NCI-H146 treated with DMSO at 0.1 percent for 48 hours (cell line): ENCODE data around the gene TRAPPC5.
A peak's percentile ranks its signal among the peaks of the same experiment; 100 is the strongest.

Experiments used
- DNase-seq: peaks from one replicate; lab custom pipeline; 2025; ENCODE audit not compliant: unreplicated experiment; lab: John Stamatoyannopoulos, UW

Gene TRAPPC5

DNA sequence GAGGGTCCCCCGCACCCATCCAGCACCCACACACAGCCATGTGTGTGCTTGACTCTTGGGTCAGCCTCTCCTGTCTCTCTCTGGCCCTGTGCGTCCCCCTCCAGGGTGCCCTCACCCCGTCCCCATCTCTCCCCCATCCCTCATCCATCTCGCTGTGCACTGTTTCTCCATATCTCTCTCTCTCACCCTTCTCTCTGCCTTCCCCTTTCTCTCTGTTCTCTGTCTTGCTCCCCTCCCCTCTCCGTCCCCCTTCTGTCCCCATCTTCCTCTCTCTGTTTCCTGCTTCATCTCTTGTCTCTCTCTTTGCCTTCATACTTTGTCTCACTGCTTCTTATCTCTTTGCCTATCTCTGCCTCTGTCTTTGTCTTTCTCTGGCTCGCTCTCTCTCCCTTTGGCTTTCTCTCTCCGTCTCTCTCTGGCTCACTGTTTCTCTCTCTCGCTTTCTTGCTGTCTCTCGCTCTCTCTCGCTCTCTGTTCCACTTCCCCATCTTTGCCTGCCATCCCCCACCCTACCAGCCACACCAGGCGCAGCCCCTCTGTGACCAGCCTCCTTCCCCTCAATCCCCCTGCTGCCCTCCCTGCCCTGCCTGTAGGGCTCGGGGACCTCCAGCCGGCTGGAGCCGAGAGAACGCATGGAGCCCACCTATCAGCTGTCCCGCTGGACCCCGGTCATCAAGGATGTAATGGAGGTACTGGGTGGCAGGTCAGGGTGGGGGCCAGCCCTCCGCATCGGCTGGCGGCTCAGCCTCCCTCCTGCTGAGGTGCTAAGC, 34.8 kb upstream of the TRAPPC5 start:
- DNase-seq: no peak

DNA sequence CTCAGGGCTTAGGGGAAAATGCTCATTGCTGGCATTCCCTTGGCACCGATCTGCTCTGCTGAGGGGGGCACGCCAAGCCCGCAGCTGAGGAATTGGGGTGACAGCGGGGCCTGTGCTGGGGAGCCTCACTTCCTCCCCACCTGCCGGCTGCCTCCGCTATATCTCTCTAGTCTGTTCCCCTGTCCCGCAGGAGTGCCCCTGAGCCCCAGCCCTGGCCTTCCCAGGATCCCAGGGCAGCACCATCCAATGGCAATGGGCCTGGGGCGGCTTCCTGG, 34.3 kb upstream of the TRAPPC5 start:
- no peak for DNase-seq

DNA sequence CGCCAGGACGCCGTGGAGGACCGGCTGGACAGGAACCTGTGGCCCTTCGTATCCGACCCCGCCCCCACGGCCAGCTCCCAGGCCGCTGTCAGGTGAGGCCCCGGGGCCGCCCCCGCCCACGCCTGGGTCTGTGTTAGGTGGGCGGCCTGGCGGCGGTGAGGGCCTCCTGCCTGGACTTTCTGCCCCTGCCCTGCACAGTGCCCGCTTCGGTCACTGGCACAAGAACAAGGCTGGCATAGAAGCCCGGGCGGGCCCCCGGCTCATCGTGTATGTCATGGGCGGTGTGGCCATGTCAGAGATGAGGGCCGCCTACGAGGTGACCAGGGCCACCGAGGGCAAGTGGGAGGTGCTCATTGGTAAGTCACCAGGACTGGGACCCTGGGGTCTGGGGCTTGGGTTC, 33.5 kb upstream of the TRAPPC5 start:
- DNase-seq: no peak

DNA sequence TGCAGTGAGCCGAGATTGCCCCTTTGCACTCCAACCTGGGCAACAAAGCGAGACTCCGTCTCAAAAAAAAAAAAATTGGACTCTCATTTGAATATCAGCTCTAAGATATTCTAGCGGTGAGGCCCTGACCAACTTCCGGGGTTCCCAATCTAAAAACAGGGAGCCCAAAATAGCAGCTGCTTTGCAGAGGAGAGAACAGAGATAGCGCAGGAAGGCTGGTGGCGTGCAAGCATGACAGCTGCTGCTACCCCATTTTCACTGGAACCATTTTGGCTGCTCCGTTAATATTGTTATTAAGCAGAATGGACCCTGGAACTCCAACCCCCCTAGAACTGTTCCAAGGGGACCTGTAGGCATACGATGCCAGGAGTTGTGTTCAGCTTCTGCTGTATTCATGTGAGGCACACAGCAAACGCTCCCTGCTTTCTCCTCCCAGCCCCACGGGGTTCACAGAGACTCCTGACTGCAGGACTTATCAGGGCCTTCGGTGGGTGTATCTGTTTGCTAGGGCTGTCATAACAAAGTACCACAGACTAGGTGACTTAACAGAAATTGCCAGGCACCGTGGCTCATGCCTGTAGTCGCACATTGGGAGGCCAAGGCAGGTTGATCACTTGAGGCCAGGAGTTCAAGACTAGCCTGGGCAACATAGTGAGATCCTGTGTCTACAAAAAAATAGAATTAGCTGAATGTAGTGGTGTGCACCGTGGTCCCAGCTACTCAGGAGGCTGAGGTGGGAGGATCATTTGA, 32.2 kb upstream of the TRAPPC5 start:
- DNase-seq: no peak

DNA sequence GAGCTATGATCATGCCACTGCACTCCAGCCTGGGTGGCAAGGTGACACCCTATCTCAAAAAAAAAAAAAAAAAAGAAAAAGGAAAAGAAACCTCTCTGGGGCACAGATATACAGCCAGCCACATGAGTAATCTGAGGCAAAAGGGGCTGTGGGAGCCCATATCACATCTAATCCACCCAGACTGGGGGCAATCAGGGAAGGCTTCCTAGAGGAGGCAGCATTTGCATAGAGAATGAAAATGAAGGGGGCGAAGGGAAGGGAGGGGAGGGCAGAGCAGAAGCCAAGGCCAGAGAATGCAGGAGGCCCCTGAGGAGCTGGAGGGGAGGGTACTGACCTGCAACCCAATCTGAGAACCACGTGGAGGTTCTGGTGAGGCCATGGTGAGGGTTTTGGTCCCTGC, 30.5 kb upstream of the TRAPPC5 start:
- no peak for DNase-seq

DNA sequence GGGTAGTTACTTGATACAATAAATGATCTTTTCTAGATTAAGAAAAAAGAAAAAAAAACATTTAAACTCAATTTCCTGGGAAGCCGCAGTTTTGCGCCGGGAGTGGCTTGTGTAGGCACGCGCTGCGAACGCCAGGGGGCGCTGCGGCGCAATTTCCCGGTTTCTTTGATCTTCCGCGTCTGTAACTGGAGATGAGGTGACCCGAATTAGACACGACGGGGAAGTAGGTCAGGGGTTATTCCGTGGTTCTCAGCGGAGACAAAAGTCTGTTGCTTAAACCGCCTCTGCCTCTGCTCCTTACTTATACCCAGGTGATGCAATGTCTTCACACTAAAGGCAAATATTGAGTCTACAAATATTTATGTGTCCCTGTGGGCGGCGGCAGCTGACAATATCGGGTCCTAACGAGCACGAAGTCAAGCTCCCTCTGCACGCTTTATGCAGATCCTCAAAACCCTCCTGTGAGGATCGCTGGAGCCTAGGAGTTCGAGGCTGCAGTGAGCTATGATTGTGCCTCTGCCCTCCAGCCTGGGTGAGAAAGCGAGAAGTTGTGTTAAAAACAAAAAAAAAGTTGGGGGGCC, 28.5 kb upstream of the TRAPPC5 start:
- peak; percentile 30 for DNase-seq

DNA sequence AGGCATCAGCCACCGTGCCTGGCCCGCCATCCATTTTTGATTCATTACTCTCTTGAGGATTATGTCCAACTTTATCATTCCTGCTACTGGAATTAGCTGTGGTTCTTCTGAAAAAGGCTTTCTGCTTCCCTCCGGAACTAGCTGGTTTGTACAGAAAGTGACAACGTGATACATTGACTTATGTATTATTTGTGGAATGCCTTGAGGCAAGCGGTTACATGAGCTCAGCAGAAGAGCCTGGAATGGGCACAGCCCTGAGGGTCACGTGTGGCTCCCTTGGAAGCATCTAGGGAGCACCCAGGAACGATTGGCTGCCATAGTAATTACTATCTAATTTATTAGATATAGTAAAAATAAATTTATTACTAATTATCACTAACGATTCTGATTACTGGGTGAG, 26.2 kb upstream of the TRAPPC5 start:
- DNase-seq: no peak

DNA sequence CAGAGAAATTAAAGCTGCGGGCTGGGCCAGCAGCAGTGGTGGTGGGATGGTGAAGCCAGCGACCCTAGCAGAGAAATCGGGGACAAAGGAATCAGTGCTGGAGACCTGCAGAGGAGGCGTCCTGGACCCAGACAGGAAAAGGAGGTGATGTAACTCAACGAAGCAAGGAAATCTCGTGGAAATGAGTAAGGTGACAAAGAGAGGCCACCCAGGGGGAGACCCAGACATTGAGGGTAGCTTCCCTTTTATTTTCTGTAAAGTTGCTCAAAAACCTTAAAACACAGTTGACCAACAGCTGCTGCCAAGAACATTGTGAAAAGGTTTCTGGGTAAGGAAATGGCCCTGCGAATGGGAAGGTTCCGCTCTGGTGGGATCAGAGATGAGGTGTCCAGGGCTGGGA, 25.1 kb upstream of the TRAPPC5 start:
- no peak for DNase-seq

DNA sequence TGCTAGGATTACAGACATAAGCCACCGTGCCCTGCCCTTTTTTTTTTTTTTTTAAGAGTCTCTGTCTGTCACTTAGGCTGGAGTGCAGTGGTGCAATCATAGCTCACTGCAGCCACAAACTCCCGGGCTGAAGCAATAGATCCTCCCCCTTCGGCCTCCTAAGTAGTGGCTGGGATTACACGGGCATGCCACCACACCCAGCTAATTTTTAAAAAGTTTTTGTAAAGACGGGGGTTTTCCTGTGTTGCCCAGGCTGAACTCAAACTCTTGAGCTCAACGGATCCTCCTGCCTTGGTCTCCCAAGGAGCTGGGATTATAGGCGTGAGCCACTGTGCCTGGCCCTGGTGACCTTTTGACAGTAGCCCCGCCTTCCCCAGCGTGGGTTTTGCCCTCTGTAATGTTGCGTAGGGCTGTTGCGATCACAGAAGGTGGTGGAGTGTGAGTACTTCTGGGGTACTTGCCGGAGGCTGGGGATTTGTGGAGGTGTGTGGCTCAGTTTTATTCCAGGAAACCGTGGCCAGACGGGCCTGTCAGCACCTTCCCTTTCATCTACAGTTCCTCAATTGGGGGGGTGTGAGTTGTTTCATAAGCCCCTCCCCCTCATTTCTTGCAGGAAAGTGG, 23.4 kb upstream of the TRAPPC5 start:
- DNase-seq: no peak

DNA sequence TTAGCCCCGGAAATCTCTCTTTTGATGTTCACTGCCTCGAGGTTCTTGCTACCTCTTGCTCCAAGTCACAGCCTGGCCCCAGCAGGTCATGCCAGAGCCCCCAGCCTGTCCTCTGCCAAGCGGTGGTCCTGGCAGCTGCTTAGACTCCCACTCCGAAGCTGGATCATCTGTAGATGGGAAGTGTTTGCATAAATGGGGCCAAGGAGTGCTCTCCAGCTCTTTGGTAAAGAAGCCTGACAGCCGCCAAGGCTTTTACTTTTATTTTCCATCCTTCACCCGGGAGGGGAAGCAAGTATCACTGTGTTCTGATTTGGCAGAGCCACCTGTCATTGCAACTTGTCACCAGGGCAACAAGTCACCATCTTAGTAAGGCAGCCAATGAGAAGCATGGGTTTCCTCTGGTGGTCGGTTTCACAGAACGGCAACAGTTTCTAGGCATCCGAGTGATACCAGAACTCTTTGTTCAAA, 22.4 kb upstream of the TRAPPC5 start:
- DNase-seq: no peak

DNA sequence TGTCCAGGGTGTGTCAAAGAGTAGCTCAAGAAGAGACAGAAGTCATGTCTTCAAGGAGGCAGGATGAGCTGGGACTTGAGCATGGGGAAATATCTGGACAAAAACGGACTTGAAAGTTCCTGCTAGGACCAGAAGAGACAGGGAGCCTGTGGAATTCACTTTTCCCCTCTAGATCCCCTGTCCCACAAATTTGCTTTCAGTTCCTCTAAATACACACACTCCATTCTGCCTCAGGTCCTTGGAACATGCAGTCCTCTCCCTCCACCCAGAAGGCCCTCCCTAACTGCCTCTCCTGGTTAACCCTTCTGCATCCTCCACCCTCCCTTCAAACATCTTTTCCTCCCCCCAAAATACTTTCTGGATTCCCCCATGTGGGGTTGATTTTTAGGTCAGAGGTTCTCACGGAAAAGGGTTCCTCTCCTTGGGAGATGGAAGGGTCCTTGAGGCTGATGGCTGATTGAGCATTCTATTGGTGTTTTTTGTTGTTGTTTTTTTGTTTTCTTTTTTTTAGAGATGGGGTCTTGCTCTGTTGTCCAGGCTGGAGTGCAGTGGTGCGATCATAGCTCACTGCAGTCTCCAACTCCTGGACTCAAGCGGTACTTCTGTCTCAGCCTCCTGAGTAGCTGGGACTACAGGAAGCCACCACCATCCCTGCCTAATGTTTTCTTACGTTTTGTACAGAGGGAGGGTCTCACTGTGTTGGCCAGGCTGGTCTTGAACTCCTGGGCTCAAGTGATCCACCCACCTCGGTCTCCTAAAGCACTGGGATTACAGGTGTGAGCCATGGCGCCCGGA, 18.7 kb upstream of the TRAPPC5 start:
- DNase-seq: no peak

DNA sequence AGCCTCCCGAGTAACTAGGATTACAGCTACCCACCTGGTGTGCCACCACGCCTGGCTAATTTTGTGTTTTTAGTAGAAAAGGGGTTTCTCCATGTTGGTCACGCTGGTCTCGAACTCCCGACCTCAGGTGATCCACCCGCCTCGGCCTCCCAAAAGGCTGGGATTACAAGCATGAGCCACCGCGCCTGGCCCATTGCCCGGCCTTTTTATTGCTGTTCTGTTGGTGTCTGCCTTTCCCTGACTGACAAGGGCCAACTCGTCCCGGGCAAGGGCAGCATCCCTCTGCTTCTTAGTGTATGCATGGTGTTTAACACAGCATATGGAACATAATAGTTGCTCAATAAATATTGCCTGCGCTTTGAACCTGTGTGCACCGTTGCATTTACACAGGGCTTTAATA, 18.0 kb upstream of the TRAPPC5 start:
- DNase-seq: no peak

DNA sequence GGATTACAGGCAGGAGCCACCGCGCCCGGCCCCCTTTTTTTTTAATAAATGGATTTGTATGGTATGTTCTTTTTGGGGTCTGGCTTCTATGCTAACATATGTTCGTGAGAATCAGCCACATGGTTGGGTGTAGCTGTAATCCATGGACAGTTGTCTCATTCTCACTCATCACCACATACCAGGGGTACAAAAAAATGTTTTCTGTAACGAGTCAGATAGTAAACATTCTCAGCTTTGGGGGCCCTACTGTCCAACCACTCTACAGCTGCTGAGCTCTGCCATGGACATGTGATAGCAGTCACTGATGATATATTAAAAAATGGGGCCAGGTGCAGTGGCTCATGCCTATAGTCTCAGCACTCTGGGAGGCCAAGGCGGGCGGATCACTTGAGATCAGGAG, 16.9 kb upstream of the TRAPPC5 start:
- DNase-seq: no peak

DNA sequence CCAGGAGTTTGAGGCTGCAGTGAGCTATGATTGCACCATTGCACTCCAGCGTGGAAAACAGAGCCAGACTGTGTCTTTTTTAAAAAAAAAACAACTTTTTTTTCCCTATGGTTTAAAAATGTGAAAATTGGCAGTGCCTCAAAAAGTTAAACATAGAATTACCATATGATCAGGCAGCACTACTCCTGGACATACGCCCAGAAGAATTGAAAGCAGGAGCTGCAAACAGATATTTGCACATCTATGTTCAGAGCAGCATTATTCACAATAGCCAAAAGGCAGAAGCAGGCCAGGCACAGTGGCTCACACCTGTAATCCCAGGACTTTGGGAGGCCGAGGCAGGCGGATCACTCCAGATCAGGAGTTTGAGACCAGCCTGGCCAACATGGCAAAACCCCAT, 15.6 kb upstream of the TRAPPC5 start:
- DNase-seq: no peak

DNA sequence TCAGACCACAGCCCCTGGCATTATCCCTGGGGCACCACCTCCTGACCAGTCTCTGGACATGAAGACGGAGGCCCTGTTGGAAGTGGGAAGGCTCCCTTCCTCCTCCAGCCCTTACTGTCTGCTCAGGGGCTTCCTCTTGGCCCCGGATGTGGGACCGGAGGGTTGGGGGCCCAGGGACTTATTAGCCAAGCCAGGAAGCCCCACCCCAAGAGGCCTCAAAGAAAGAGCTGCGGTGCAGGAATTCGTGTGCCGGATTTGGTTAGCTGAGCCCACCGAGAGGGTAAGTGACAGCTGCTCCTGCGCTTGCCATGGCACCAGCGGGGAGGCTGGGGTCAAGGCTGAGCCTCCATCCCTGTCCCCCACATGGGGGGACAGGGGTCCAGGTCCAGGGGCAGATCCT, 11.8 kb upstream of the TRAPPC5 start, which contains the start of gene RETN:
Gene RETN, plus strand, starts transcription at position 208 of the 400 bp plus-strand sequence. CDS start 278 bp downstream, outside the sequence.
- no peak for DNase-seq

DNA sequence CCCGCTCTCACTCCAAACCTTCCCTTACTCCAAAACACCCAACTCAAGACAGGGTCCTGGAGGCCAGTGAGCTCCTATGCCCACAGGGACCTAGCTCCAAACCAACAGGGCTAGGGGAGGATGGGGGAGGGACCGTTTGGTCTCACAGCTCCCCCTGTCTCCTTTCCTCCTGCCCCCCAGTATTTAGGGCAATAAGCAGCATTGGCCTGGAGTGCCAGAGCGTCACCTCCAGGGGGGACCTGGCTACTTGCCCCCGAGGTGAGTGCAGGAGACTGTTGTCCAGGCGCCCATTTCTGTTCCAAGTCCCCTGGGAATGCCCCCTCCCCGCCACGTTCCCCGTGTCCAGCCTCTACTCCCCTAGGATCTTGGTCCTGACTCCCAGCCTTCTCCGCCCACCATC, 11.0 kb upstream of the TRAPPC5 start:
- no peak for DNase-seq

DNA sequence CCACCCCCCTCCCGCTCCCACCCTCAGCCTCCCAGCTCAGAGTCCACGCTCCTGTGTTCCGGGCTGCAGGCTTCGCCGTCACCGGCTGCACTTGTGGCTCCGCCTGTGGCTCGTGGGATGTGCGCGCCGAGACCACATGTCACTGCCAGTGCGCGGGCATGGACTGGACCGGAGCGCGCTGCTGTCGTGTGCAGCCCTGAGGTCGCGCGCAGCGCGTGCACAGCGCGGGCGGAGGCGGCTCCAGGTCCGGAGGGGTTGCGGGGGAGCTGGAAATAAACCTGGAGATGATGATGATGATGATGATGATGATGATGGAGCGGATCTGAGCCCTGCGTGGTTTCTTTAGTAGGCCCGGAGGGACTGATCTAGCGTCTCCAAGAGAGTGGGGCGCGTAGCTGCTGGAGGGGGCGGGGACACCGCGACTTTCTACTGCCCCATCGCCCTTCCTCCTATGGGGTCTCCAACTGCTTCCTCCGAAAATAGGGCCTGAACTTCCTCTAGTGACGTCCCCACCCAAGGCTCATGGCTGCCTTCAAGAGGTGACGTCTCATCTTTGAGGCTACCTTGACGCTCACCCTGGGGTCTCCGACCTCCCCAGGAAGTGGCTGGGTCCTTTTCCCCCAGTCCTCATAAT, 10.4 kb upstream of the TRAPPC5 start:
- no peak for DNase-seq

DNA sequence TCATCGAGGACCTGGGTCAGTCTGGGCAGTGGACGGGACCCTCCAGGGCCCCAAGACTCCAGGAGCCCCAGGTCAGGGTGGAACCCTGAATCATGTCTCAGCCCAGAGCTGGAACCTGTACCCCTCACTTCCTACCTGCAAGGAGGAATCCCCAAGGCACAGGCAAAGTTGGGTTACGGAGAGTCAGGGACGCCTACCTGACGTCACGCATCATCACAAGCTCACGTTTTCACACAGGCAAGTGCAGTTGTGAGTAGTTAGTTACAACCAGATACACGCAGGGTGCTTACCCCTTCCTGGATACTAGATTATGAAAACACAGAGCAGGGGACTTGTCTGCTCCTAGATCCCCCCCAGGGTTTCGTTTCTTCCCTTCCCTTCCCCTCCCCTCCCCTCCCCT, 9.8 kb upstream of the TRAPPC5 start:
- DNase-seq: no peak

DNA sequence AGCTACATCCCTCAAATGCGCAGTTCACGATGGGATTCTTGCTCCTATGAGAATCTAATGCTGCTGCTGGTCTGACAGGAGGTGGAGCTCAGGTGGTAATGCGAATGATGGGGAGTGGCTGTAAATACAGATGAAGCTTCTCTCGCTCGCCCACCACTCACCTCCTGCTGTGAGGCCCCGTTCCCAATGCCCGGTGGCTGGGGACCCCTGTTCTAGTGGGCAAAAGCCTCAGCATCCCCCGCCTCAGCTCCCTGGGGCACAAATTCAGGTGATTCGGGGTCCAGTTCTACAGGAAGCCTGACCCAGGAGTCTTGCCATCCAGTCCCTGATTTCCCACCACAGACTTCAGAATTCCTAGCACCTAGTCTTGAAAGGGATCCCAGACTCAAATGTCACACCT, 8.1 kb upstream of the TRAPPC5 start:
- no peak for DNase-seq
